ENCODE results near the gene PTPRT.

- TF ChIP-seq CTCF (IDR thresholded peaks at IDR 0.05 in 2 of 3, conservative IDR thresholded peaks at IDR 0.05 in 1 of 3; ENCODE audit: control insufficient read depth in 2 of 3, extremely low read depth in 1 of 3, insufficient read depth in 1 of 3, low read depth in 3 of 3, low read length in 3 of 3) = no peak
- no peak for TF ChIP-seq E2F4 (IDR thresholded peaks at IDR 0.05; ENCODE audit: low read depth, low read length)
- TF ChIP-seq MAX (IDR thresholded peaks at IDR 0.05; ENCODE audit: low read depth, low read length) = no peak
- no peak for TF ChIP-seq EP300 (IDR thresholded peaks at IDR 0.05; ENCODE audit: borderline replicate concordance in 1 of 2, control insufficient read depth in 1 of 2, low read depth in 2 of 2, low read length in 2 of 2)
- TF ChIP-seq CHD1 (IDR thresholded peaks at IDR 0.05; ENCODE audit: low read depth, low read length) = no peak
- no peak for TF ChIP-seq CEBPB (IDR thresholded peaks at IDR 0.05; ENCODE audit: borderline replicate concordance in 1 of 2, low read depth in 2 of 2, low read length in 2 of 2)
- no peak for TF ChIP-seq TAF1 (IDR thresholded peaks at IDR 0.05; ENCODE audit: borderline replicate concordance, low read depth, low read length)
- no peak for TF ChIP-seq POLR2A (IDR thresholded peaks at IDR 0.05; ENCODE audit: low read depth, low read length)
- TF ChIP-seq SMC3 (IDR thresholded peaks at IDR 0.05; ENCODE audit: borderline replicate concordance, low read length) = no peak
- no peak for TF ChIP-seq NR2C2 (IDR thresholded peaks at IDR 0.05; ENCODE audit: borderline replicate concordance, control insufficient read depth, insufficient read length, low read depth)
- TF ChIP-seq NR2C1 (IDR thresholded peaks at IDR 0.05) = no peak
Observed at GRCh38 chr20:42611889-42612837, 577.5 kb downstream of the PTPRT start.
